Fibroblast of peridontal ligament (primary cell): ENCODE results near the gene PTGER2.

ENCODE experiments used
- DNase-seq: peaks from one replicate; pipeline ENCODE4 v3.0.0-alpha.2; 2010; ENCODE audit errors: extremely low read depth

PTGER2 gene

DNA sequence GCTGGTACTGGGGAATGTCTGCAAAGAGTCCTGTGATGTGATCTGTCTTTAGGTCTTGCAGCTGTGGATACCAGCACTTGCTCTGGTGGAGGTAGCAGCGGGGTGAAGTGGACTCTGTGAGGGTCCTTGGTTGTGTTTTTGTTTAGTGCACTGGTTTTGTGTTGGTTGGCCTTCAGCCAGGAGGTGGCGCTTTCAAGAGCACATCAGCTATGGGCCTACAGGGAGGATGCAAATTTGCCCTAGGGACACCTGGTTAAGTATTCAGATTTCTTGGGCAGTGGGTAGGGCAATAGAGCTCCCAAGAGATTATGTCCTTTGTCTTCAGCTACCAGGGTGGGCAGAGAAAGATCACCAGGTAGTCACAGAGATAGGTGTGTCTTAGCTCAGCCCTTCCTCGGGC is 63.8 kb downstream of the PTGER2 start:
- no peak for DNase-seq
